Motor neuron (in vitro differentiated cells): ENCODE results near the gene TCERG1L. TPM values are rescaled to one million over a fixed set of nuclear protein-coding genes. Genes with fewer than 3 reads are reported as not detected.

Source experiments
- ATAC-seq, 8 experiments: fragments of 200-7000 bp; cut with Tn5 transposase; replicated peaks in 6 of 8; 2 replicates each; pipeline ENCODE4 v1.8.0; 2021; ENCODE audit warnings: mild to moderate bottlenecking in 8 of 8, moderate library complexity in 8 of 8
- H3K27ac ChIP-seq, 2 donors: fragments of 250-450 bp; sonication (Bioruptor Pico); 2 replicates each; pipeline ENCODE4 v1.9.0; 2021; ENCODE audit warnings: antibody characterized with exemption in 2 of 2, mild to moderate bottlenecking in 2 of 2, moderate library complexity in 1 of 2
- H3K4me1 ChIP-seq, 2 donors: fragments of 250-450 bp; sonication (Bioruptor Pico); replicated peaks in 1 of 2; 2 replicates each; pipeline ENCODE4 v1.6.1; 2021; ENCODE audit warnings: antibody characterized with exemption in 2 of 2, mild to moderate bottlenecking in 2 of 2, moderate library complexity in 1 of 2
- H3K4me3 ChIP-seq, 5 donors: fragments of 250-450 bp; sonication (Bioruptor Pico); 2 replicates each; pipeline ENCODE4 v1.9.0; 2021; ENCODE audit warnings: antibody characterized with exemption in 5 of 5, mild to moderate bottlenecking in 5 of 5, moderate library complexity in 4 of 5
- WGBS, 10 experiments: fragments of 450-650 bp; shearing (Covaris generic); methylation state at CpG; one replicate each; pipeline ENCODE4 v1.0.0; 2022; 5-methylcytosine and 5-hydroxymethylcytosine counted together
- in situ Hi-C, 9 experiments: fragments of 400-800 bp; cut with MboI; loops; one replicate each; pipeline ENCODE4 v1.15.0; 2021; ENCODE audit warnings: low sequenced_read_pairs in 9 of 9, low pct_unique_long_range_greater_than_20kb in 2 of 9; ENCODE audit not compliant: unreplicated experiment in 9 of 9
- total RNA-seq, 8 experiments: library from RNA; unstranded; fragments of 300-600 nt; gene quantifications; 2 replicates each; pipeline versions ENCODE4 v1.2.3 to v1.2.4, GENCODE V29; 2022

Gene TCERG1L
- total RNA-seq, 8 experiments from 2014 or later = 0.43 to 8.1 (median 2.0) TPM; not detected in 1

DNA sequence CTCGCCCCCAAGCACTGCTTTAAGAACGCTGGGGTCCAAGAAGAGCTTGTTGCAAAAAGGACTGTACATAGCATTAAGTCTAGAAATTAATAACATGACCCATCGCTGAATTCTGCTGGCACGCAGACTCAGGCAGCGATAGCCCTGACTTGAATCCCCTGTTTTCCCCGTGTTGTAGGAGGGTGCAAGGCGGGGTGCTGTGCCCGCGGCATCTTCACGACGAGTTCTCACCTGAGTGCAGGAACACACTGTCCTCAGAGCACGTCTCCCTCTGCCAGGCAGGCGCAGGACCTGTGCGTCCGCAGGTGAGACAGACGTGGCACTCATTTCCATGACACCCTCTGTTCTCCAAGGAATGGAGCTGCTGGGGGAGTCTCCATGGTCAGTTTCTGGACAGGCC is 243.2 kb downstream of the TCERG1L start:
- Histone ChIP-seq H3K27ac (no peak overlapping the region), H3K4me3 (no peak overlapping the region), H3K4me1 (no peaks in the 10 kb centered on the region)
- ATAC-seq = no peak
- in situ Hi-C loops = no loop called here
- 0 to 96% (median 65%) methylated on average over 1 to 12 of the region's 16 CpGs; no CpG with 5 or more reads in 4 of the 10 experiments for WGBS, 10 experiments

DNA sequence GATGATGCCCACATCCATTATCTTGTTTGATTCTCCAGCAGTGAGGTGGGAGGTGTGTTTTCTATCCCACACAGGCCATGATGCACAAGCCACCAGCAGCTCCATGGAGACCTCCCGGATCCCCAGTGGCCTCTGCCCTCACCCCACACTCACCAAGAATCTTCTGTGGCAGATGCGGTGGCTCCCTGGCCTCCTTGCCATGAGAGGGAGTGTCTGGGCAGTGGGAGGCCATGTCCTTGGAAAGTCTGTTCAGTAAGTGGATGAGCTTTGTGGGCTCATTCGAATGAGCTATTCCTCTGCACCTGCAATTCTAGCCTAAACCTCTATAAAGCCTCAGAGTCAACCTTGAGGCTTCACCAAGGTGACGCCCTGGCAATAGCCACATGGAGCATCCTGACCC is 243.8 kb downstream of the TCERG1L start:
- ATAC-seq = no peak
- WGBS, 10 experiments = 40 to 100% (median 67%) methylated on average over 1 to 3 of the region's 4 CpGs; no CpG with 5 or more reads in 6 of the 10 experiments
- in situ Hi-C loops = no loop called here

DNA sequence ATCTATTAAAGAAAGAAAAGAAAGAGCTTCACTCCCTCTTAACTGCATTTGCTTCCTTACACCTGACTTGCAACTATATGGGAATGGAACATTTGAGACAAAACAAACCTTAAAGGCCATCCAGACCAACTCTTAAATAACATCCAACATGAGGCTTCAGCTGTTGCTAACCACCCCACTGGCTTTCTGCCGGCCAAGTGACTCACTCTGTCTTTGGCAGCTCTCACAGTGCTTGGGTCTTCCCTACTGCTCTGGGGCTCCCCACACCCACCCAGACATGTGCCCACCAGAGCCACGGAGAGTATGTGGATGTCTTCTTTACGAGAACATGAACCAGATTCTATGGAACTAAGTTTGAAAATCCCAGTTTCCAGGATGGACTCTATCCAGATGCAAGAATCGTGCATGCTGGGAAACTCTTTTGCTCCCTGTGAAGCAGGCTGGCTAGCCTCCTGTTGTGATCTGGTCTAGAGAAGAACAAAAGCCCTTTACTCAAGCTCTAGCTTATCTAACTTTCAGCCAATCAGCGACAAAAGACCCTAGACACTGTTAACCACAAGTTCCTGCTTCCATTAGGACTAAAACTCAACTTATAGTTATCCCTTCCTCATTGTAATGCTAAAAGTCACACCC is 245.7 kb downstream of the TCERG1L start:
- no peak for ATAC-seq
- no peak overlapping the region for H3K4me3 ChIP-seq
- H3K27ac ChIP-seq = no peak overlapping the region
- 0 to 63% (median 20%) methylated on average over 1 to 4 of the region's 5 CpGs; no CpG with 5 or more reads in 3 of the 10 experiments for WGBS, 10 experiments
- in situ Hi-C loops = no loop called here
- no peaks in the 10 kb centered on the region for H3K4me1 ChIP-seq

More for the DNA sequence above, 243.8 kb downstream of the TCERG1L start:
- Histone ChIP-seq H3K4me1 (no peaks in the 10 kb centered on the region), H3K4me3 (no peak overlapping the region), H3K27ac (no peak overlapping the region)

DNA sequence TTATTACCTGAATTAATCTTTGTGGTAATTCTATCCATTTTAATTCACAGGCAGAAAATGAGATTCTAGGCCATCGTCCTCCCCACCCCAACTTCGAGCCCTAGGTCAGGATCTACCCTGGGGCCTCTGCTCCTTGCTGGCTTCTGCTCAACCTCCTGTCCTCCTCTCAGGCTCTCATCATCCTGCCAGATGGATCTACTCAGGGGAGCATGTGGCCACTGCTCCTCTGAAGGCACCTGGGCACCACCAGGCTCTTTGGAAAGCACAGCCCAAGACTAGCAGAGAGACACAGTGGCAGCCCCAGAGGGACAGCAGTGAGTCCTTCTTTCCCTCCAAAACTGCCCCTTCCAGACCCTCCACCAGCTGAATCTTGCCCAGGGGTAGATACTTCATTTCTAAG is 248.2 kb downstream of the TCERG1L start:
- WGBS, 10 experiments = 8 to 80% (median 53%) methylated on average over 1 to 2 of the region's 2 CpGs; no CpG with 5 or more reads in 6 of the 10 experiments
- no peaks in the 10 kb centered on the region for H3K4me1 ChIP-seq
- no peak overlapping the region for H3K27ac ChIP-seq
- in situ Hi-C loops = no loop called here
- no peak for ATAC-seq
- no peak overlapping the region for H3K4me3 ChIP-seq

DNA sequence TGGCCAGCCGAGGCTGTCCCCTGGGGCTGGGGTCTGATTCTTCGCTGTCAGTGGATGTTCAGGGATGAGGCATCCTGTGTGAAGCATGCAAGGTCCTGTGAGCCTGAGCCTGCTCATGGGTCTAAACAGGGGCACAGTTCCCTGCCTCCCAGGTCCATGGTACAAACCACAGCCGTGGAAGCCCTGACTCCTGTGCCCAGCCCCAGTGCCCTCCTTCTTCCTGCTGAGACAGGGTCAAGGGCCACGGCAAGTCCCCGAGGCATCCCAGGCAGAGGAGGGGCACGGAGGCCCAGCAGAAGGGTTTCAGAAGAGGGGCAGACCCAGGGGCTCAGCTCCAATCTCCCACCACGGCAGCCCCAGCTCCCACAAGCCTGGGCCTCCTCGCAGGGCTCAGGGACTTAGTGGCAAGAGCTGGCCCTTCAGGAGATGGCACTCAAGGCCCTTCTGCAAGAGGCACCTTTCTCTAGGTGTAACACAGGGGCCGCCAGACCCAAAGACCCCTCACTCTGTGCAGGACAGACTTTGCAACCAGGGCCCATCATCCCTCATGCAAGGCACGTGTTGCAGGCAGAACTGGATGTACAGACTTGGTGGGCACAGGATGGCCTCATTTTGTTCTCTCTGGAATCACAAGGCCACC is 248.8 kb downstream of the TCERG1L start:
- no peak overlapping the region for H3K27ac ChIP-seq
- 20 to 87% (median 37%) methylated on average over 1 to 4 of the region's 10 CpGs; no CpG with 5 or more reads in 5 of the 10 experiments for WGBS, 10 experiments
- H3K4me1 ChIP-seq = no peaks in the 10 kb centered on the region
- ATAC-seq = no peak
- H3K4me3 ChIP-seq = no peak overlapping the region
- in situ Hi-C loops = no loop called here

DNA sequence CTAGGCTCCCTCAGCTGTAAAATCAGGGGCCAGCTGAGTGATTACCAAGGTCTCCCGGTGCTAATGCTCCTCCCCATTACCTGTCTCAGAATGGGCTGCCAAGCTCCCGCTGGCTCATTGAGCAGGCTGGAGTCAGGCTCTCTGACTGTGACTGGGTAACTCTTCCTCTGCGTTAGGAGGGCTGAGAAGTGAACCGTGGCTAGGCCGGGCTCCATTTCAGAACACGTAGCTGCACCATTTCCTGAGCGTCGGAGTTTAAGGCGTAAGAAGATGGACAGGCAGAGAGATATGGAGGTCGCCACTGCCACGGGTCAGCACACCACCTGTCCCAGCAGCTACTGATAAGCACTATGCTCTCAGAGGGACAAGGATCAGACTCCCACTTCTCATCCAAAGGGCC is 250.3 kb downstream of the TCERG1L start:
- Histone ChIP-seq H3K4me3 (no peak overlapping the region), H3K27ac (no peak overlapping the region), H3K4me1 (no peaks in the 10 kb centered on the region)
- no peak for ATAC-seq
- in situ Hi-C loops = no loop called here
- 0 to 100% (median 53%) methylated on average over 1 to 7 of the region's 11 CpGs; no CpG with 5 or more reads in 5 of the 10 experiments for WGBS, 10 experiments

DNA sequence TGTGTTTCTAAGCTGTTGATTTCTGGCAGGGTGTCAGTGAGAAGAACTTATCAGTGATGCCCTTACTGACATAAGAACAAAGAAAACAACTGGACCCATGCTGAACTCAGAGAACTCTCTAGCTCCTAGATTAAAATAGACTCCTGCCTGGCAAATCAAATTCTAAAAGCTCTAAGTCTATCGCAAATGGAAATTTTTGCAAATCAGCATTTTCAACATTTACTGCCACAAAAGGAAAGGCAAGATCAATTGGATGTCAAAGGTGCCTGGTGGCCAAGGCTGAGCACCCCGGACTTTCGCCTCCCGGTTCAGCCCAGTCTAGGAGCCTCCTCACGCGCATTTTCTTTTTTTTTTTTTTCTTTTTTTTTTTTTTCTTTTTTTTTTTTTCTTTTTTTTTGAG is 251.6 kb downstream of the TCERG1L start:
- in situ Hi-C loops = no loop called here
- no peak for ATAC-seq
- Histone ChIP-seq H3K4me3 (no peak overlapping the region), H3K4me1 (no peaks in the 10 kb centered on the region), H3K27ac (no peak overlapping the region)
- 70 to 100% (median 85%) methylated on average over 1 to 5 of the region's 6 CpGs; no CpG with 5 or more reads in 3 of the 10 experiments for WGBS, 10 experiments

DNA sequence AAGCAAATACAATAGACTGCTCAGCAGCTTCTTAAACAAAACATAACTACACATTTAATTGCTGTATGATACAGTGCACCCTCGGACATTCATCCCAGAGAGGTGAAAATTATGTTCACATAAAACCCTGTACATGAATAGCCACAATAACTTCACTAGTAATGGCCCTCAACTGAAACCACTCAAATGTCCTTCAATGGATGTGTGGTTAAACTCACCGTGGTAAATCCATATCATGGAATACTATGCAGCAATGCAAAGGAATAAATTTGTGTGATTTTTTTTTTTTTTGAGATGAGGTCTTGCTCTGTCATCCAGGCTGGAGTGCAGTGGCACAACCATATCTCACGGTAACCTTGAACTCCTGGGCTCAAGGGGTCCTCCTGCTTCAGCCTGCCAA is 252.7 kb downstream of the TCERG1L start:
- WGBS, 10 experiments = 0 to 95% (median 25%) methylated on average over 1 to 3 of the region's 3 CpGs
- Histone ChIP-seq H3K4me3 (no peak overlapping the region), H3K4me1 (no peaks in the 10 kb centered on the region), H3K27ac (no peak overlapping the region)
- no peak for ATAC-seq
- in situ Hi-C loops = no loop called here

DNA sequence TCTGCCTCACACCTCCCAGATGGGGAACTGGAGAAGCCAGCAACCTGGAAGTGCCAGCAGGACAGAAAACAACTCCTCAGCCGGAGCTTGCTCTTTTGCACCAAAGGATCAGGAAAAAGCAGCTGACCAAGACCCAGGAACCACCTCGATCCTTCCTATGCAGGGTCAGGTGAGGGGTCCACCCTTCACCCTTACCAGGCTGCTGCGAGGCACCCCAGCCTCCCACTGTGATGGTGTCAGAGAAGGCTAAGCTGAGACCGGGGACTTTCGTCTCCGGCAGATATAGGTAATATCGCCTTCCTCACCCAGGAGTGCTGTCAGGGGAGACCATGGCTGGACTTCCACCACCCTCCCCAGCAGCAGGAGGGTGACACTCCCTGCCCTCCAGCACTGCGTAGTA is 254.7 kb downstream of the TCERG1L start:
- 20 to 94% (median 52%) methylated on average over 1 to 6 of the region's 8 CpGs; no CpG with 5 or more reads in 5 of the 10 experiments for WGBS, 10 experiments
- no peak overlapping the region for H3K27ac ChIP-seq
- H3K4me3 ChIP-seq = no peak overlapping the region
- no peaks in the 10 kb centered on the region for H3K4me1 ChIP-seq
- in situ Hi-C loops = no loop called here
- no peak for ATAC-seq

DNA sequence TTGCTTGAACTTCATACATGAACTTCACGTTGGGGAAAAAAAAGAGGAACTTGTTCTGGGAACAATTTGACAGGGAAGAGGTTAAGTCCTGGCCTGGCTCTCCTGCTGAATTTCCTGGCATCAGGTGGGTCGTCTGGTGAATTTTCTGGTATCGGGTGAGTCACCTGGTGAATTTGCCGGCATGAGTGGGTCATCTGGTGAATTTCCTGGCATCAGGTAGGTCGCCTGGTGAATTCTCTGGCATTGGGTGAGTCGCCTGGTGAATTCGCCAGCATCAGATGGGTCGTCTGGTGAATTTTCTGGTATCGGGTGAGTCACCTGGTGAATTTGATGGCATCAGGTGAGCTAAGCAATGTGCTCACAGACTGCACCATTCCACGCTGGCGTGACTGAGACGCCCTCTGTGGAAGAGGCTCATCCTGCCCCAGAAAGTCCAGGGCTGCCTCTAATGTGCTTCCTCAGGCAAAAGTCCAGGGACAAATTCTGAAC is 255.4 kb downstream of the TCERG1L start:
- Histone ChIP-seq H3K4me3 (no peak overlapping the region), H3K27ac (no peak overlapping the region), H3K4me1 (no peaks in the 10 kb centered on the region)
- ATAC-seq = no peak
- in situ Hi-C loops = no loop called here
- WGBS, 10 experiments = 0 to 93% (median 20%) methylated on average over 1 to 7 of the region's 12 CpGs; no CpG with 5 or more reads in 3 of the 10 experiments

DNA sequence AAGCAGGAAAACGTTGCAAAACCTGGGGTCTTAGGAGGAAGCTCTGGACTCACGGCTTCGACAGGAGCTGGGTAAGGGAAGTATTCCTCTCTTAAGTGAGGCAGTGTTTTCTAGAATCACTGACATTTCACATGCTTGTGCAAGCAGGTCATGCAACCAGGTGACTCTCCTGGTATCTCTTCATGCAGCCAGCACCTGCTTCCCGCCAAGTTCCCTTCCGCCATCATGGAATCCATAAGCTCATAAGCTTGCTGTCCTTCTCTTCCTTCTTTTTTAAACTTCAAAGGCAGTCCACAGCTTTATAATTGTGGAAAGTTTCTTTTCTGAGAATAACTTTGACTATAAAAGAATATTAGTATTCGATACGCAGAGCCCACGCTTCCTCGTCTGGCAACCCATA is 256.1 kb downstream of the TCERG1L start:
- 38 to 84% (median 60%) methylated on average over 3 to 9 of the region's 9 CpGs; no CpG with 5 or more reads in 3 of the 10 experiments for WGBS, 10 experiments
- Histone ChIP-seq H3K4me3 (no peak overlapping the region), H3K27ac (no peak overlapping the region), H3K4me1 (no peaks in the 10 kb centered on the region)
- ATAC-seq = no peak
- in situ Hi-C loops = no loop called here

DNA sequence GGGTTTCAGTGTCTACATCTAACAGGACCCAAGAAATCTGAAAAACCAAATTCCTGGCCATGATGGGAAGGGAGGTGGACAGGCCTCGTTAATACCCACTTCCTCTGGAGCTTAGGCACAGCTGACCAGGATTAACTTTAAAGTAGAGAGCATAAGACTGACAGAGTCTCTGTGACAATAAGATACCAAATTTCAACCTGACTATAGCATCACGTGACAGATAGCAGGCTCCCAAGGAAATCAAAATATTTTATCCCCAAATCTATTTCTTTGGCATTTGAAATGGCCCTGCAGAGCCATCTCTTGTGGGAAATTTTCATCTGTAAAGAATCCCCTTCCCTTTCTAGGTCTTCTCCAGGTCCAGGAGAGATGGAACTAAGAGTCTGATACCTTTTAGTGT is 258.3 kb downstream of the TCERG1L start:
- no peak for ATAC-seq
- H3K27ac ChIP-seq = no peak overlapping the region
- in situ Hi-C loops = no loop called here
- H3K4me3 ChIP-seq = no peak overlapping the region
- 0 to 94% (median 3%) methylated on average over 1 to 2 of the region's 2 CpGs; no CpG with 5 or more reads in 4 of the 10 experiments for WGBS, 10 experiments
- peaks cover 0 to 3% of the 10 kb centered on the region in 2 donors for H3K4me1 ChIP-seq

DNA sequence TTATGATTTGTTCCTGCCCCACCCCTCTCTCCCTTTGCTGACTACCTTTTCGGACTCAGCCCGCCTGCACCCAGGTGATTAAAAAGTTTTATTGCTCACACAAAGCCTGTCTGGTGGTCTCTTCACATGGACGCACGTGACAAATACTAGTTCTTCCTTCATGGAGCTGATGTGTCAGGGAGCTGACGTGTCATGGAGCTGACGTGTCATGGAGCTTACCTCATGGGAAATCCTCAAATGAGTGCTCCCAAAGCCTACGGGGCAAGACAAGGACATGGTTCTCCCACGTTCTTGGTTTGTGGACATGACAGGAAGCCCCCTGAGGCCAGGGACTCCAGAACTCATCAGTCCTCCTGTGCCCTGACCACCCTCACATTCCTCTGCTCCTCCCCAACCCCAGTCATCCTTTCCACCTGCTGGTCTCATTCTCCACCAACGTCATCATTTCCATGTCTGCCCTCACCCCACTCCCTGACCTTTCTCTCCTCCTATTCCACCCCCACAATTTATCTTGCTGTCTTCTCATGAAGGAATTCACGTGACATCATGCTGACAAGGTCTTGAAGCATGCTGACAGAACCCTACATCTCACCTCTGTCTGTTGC is 261.3 kb downstream of the TCERG1L start:
- ATAC-seq = no peak
- in situ Hi-C loops = no loop called here
- Histone ChIP-seq H3K27ac (no peak overlapping the region), H3K4me3 (no peak overlapping the region), H3K4me1 (peaks cover 0 to 3% of the 10 kb centered on the region in 2 donors)
- WGBS, 10 experiments = 0 to 86% (median 25%) methylated on average over 1 to 10 of the region's 10 CpGs; no CpG with 5 or more reads in 1 of the 10 experiments
